ENCODE measurements around the gene ZBTB20.

ZBTB20 gene

GRCh38 chr3:114619771-114620170, 527.3 kb downstream of the ZBTB20 start:
- Histone ChIP-seq H2AFZ (ENCODE audit: low read depth, low read length) (no peak overlapping the region), H3K9ac (ENCODE audit: low read depth, low read length) (no peak overlapping the region)

GRCh38 chr3:114615523-114616085, 531.5 kb downstream of the ZBTB20 start:
- TF ChIP-seq EZH2 (IDR thresholded peaks at IDR 0.05; ENCODE audit: borderline replicate concordance, low read depth, low read length, severe bottlenecking) = no peak
- TF ChIP-seq CTCF (IDR thresholded peaks at IDR 0.05; ENCODE audit: borderline replicate concordance, extremely low read depth, low read length, poor library complexity, severe bottlenecking) = no peak
- no peak overlapping the region for H3K27ac ChIP-seq (ENCODE audit: low read length)
- no peaks in the 10 kb centered on the region for H3K27me3 ChIP-seq (ENCODE audit: insufficient read depth, low read length, poor library complexity)
- H3K9me3 ChIP-seq (ENCODE audit: insufficient read depth, low read length, severe bottlenecking) = no peaks in the 10 kb centered on the region
- no peak overlapping the region for H2AFZ ChIP-seq (ENCODE audit: low read depth, low read length)
- no peaks in the 10 kb centered on the region for H4K20me1 ChIP-seq (ENCODE audit: insufficient read depth, low read length)
- H3K4me2 ChIP-seq (ENCODE audit: insufficient read depth, low read length) = no peak overlapping the region
- ATAC-seq (ENCODE audit: insufficient read depth, low read depth) (no peak), DNase-seq (no peak)
- H3K79me2 ChIP-seq (ENCODE audit: insufficient read depth, low read length) = no peaks in the 10 kb centered on the region
- H3K4me3 ChIP-seq (ENCODE audit: low read depth in 1 of 2, low read length in 2 of 2) = no peak overlapping the region
- H3K4me1 ChIP-seq (ENCODE audit: insufficient read depth, low read length) = no peaks in the 10 kb centered on the region
- no peaks in the 10 kb centered on the region for H3K36me3 ChIP-seq (ENCODE audit: insufficient read depth, low read length)
- H3K9ac ChIP-seq (ENCODE audit: low read depth, low read length) = no peak overlapping the region

More at GRCh38 chr3:114619771-114620170, 527.3 kb downstream of the ZBTB20 start:
- DNase-seq = no peak
- no peaks in the 10 kb centered on the region for H4K20me1 ChIP-seq (ENCODE audit: insufficient read depth, low read length)
- no peaks in the 10 kb centered on the region for H3K4me1 ChIP-seq (ENCODE audit: insufficient read depth, low read length)
- no peak overlapping the region for H3K4me2 ChIP-seq (ENCODE audit: insufficient read depth, low read length)
- H3K27ac ChIP-seq (ENCODE audit: low read length) = no peak overlapping the region
- H3K27me3 ChIP-seq (ENCODE audit: insufficient read depth, low read length, poor library complexity) = no peaks in the 10 kb centered on the region
- no peaks in the 10 kb centered on the region for H3K79me2 ChIP-seq (ENCODE audit: insufficient read depth, low read length)
- H3K4me3 ChIP-seq (ENCODE audit: low read depth in 1 of 2, low read length in 2 of 2) = no peak overlapping the region
- no peaks in the 10 kb centered on the region for H3K9me3 ChIP-seq (ENCODE audit: insufficient read depth, low read length, severe bottlenecking)
- TF ChIP-seq CTCF (IDR thresholded peaks at IDR 0.05; ENCODE audit: borderline replicate concordance, extremely low read depth, low read length, poor library complexity, severe bottlenecking) (no peak), EZH2 (IDR thresholded peaks at IDR 0.05; ENCODE audit: borderline replicate concordance, low read depth, low read length, severe bottlenecking) (no peak)
- no peak for ATAC-seq (ENCODE audit: insufficient read depth, low read depth)
- no peaks in the 10 kb centered on the region for H3K36me3 ChIP-seq (ENCODE audit: insufficient read depth, low read length)

GRCh38 chr3:114609973-114610630, 537.0 kb downstream of the ZBTB20 start:
- H4K20me1 ChIP-seq (ENCODE audit: insufficient read depth, low read length) = no peaks in the 10 kb centered on the region
- no peak overlapping the region for H3K27ac ChIP-seq (ENCODE audit: low read length)
- no peak for ATAC-seq (ENCODE audit: insufficient read depth, low read depth)
- no peak for DNase-seq
- H3K36me3 ChIP-seq (ENCODE audit: insufficient read depth, low read length) = no peaks in the 10 kb centered on the region
- H2AFZ ChIP-seq (ENCODE audit: low read depth, low read length) = no peak overlapping the region
- TF ChIP-seq EZH2 (IDR thresholded peaks at IDR 0.05; ENCODE audit: borderline replicate concordance, low read depth, low read length, severe bottlenecking) = no peak
- TF ChIP-seq CTCF (IDR thresholded peaks at IDR 0.05; ENCODE audit: borderline replicate concordance, extremely low read depth, low read length, poor library complexity, severe bottlenecking) = no peak
- H3K4me2 ChIP-seq (ENCODE audit: insufficient read depth, low read length) = no peak overlapping the region
- no peak overlapping the region for H3K4me3 ChIP-seq (ENCODE audit: low read depth in 1 of 2, low read length in 2 of 2)
- H3K79me2 ChIP-seq (ENCODE audit: insufficient read depth, low read length) = no peaks in the 10 kb centered on the region
- H3K9me3 ChIP-seq (ENCODE audit: insufficient read depth, low read length, severe bottlenecking) = no peaks in the 10 kb centered on the region
- no peak overlapping the region for H3K9ac ChIP-seq (ENCODE audit: low read depth, low read length)
- no peaks in the 10 kb centered on the region for H3K27me3 ChIP-seq (ENCODE audit: insufficient read depth, low read length, poor library complexity)
- H3K4me1 ChIP-seq (ENCODE audit: insufficient read depth, low read length) = no peaks in the 10 kb centered on the region

Measured in DND-41 (cell line).